K562 (cell line): Measurements from ENCODE around the gene MAP3K12. TPM values are rescaled to one million over a fixed set of nuclear protein-coding genes. Genes with fewer than 3 reads are reported as not detected.

Source experiments
- E2F3 ChIP-seq: fragments of 250-450 bp; sonication (Bioruptor Pico); IDR thresholded peaks from 2 replicates; pipeline ENCODE4 v1.4.0; 2020; ENCODE audit warnings: mild to moderate bottlenecking
- E2F4 ChIP-seq: sonication (generic); formaldehyde crosslinking; IDR thresholded peaks from 2 replicates; pipeline ENCODE4 v1.8.0; 2022; ENCODE audit warnings: mild to moderate bottlenecking, low read depth, missing genetic modification reagents
- EP300 ChIP-seq: IDR thresholded peaks from 2 replicates; pipeline ENCODE4 v1.6.1; 2012; ENCODE audit warnings: low read length, improper control_type of control experiment
- MYC ChIP-seq, 2 experiments: fragments of 250-450 bp in 1 of 2; sonication (Bioruptor Pico) in 1 of 2; IDR thresholded peaks; 2 replicates each; pipeline versions ENCODE4 v1.5.1 to v1.6.1; 2012 to 2021; ENCODE audit warnings: low read depth in 2 of 2, borderline replicate concordance in 1 of 2, improper control_type of control experiment in 1 of 2, low read length in 1 of 2, mild to moderate bottlenecking in 1 of 2, moderate library complexity in 1 of 2
- NKRF ChIP-seq: fragments of 450-650 bp; IDR thresholded peaks from 2 replicates; pipeline ENCODE4 v1.6.1; 2016; ENCODE audit warnings: borderline replicate concordance
- RBM14 ChIP-seq: fragments of 200-400 bp; formaldehyde crosslinking; IDR thresholded peaks from 2 replicates; pipeline ENCODE4 v1.6.1; 2018; ENCODE audit warnings: low read depth, mild to moderate bottlenecking, low read length, moderate library complexity, borderline replicate concordance; ENCODE audit not compliant: insufficient read depth
- SIN3B ChIP-seq: fragments of 450-650 bp; IDR thresholded peaks from 2 replicates; pipeline ENCODE4 v1.6.1; 2017; ENCODE audit warnings: low read depth, mild to moderate bottlenecking, moderate library complexity
- YY1 ChIP-seq, 3 experiments: IDR thresholded peaks; 2 replicates each; pipeline ENCODE4 v1.6.1; 2011; ENCODE audit warnings: low read length in 2 of 3, mild to moderate bottlenecking in 2 of 3, moderate library complexity in 2 of 3, borderline replicate concordance in 1 of 3, control low read depth in 1 of 3, low read depth in 1 of 3; ENCODE audit not compliant: insufficient read depth in 3 of 3, insufficient replicate concordance in 2 of 3, control insufficient read depth in 1 of 3, insufficient read length in 1 of 3; ENCODE audit errors: extremely low read depth in 1 of 3
- ZFP36 ChIP-seq: fragments of 150-350 bp; IDR thresholded peaks from 2 replicates; pipeline ENCODE4 v1.6.1; 2018; ENCODE audit warnings: low read length, low read depth; ENCODE audit not compliant: partially characterized antibody
- ZNF316 ChIP-seq: fragments of 450-650 bp; IDR thresholded peaks from 2 replicates; pipeline ENCODE4 v1.6.1; 2016
- ZNF609 ChIP-seq: sonication (generic); formaldehyde crosslinking; IDR thresholded peaks from 2 replicates; pipeline ENCODE4 v1.8.1; 2023; ENCODE audit warnings: missing genetic modification reagents, mild to moderate bottlenecking, borderline replicate concordance
- polyA plus RNA-seq, 8 experiments: library from polyadenylated mRNA; depleted of rRNA in 4 of 8; stranded (reverse) in 5 of 8; unstranded in 3 of 8; fragments of >200 nt; fragmentation: Nextera tagmentation in 2 of 8; fragmentation: Illumina TruSeq in 1 of 8; extraction: Ambion mirVana in 2 of 8; extraction: Trizol in 1 of 8; gene quantifications; 2 replicates each; pipeline versions ENCODE4 v1.2.1 to v1.2.3, GENCODE V29; 2011 to 2014; ENCODE audit warnings: inconsistent platforms in 1 of 8, missing spikeins in 1 of 8
- total RNA-seq, 7 experiments: library from RNA; depleted of rRNA in 6 of 7; stranded (reverse); fragments of >200 nt in 6 of 7; fragmentation: Illumina TruSeq in 2 of 7; extraction: Trizol in 2 of 7; gene quantifications; 2 replicates each; pipeline versions ENCODE4 v1.2.1 to v1.2.3, GENCODE V29; 2011 to 2021; ENCODE audit warnings: low replicate concordance in 1 of 7

MAP3K12 gene
- total and polyA plus RNA-seq, 9 of the 15 experiments (the other 6 are each of a cell fraction or from before 2014, with no cell fraction given) = 0.10 to 2.4 (median 1.6) TPM

- TF ChIP-seq ZNF609 (CRISPR knock-in tag) (no peak), E2F3 (CRISPR knock-in tag) (peak; percentile 64; the same call in 1 of the 2 replicates), RBM14 (0 out of 2 replicates have a peak, but pooled peaks have one; percentile 55), ZNF316 (peak; percentile 7; the same call in 1 of the 2 replicates), MYC (IDR thresholded peaks at IDR 0.05; ENCODE audit: low read depth, low read length) (peak; percentile 78), MYC (CRISPR knock-in tag; IDR thresholded peaks at IDR 0.05; ENCODE audit: borderline replicate concordance, low read depth) (no peak), SIN3B (peak; percentile 57), NKRF (peak; percentile 67; the same call in 1 of the 2 replicates), EP300 (no peak), E2F4 (peak; percentile 81; the same call in 1 of the 2 replicates), YY1 (IDR thresholded peaks at IDR 0.05; ENCODE audit: borderline replicate concordance in 1 of 3, control insufficient read depth in 1 of 3, extremely low read depth in 1 of 3, insufficient read depth in 3 of 3, insufficient read length in 1 of 3, insufficient replicate concordance in 2 of 3, low read depth in 1 of 3, low read length in 2 of 3) (peak in 2 of 3 experiments; percentile 57 to 72), ZFP36 (no peak)
Measured at GRCh38 chr12:53452159-53453077, 46.8 kb downstream of the MAP3K12 start (continued).
